ENCODE measurements around the gene NRAS.

- no peak for TF ChIP-seq CTCF (conservative IDR thresholded peaks at IDR 0.05 in 1 of 2, IDR thresholded peaks at IDR 0.05 in 1 of 2; ENCODE audit: low read depth in 1 of 2, low read length in 2 of 2)
- TF ChIP-seq EZH2 (IDR thresholded peaks at IDR 0.05; ENCODE audit: low read length, missing control alignments) = no peak
Measured at GRCh38 chr1:114666954-114667353, 49.6 kb downstream of the NRAS start.
